ENCODE measurements around the gene MYO7A.

Gene MYO7A

DNA sequence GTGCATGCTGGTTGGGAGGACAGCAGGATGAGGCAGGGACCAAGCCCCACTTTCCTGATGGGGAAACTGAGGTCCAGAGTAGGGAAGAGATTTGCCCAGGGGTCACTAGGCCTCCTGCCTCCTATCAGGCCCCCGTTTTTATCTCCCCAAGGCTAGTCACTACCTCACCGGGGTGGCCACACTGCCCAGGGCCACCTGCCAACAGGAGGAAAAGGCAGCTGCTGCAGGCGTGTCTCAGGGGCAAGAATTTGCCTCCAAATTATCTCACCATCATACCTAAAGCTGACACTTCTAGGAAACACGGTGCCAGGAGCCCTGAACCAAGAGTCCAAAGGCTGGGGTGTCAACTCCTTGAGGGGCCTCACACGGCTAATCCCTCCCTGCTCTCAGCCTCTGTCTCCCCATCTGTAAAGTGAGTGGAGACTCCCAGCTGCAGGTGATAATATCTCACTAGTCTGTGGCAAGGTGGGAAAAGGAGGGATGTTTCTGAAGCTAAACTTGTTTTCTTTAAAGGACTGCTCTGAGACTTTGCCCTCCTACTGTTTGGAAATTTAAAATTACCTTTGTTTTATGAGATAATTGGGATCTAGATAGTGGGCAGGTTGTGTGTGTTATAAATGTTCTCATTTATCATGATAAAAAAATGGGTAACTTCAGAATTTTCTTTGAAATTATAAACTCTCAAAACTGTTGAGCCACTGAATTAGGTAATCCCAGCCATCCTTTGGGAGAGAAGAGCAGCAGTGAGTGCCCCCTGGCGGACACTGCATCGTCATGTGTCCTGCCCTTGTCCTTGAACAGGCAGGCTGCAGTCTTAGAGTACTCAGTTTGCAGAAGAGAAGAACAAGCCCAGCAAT, 60.0 kb downstream of the MYO7A start:
- peak; percentile 66 for DNase-seq

DNA sequence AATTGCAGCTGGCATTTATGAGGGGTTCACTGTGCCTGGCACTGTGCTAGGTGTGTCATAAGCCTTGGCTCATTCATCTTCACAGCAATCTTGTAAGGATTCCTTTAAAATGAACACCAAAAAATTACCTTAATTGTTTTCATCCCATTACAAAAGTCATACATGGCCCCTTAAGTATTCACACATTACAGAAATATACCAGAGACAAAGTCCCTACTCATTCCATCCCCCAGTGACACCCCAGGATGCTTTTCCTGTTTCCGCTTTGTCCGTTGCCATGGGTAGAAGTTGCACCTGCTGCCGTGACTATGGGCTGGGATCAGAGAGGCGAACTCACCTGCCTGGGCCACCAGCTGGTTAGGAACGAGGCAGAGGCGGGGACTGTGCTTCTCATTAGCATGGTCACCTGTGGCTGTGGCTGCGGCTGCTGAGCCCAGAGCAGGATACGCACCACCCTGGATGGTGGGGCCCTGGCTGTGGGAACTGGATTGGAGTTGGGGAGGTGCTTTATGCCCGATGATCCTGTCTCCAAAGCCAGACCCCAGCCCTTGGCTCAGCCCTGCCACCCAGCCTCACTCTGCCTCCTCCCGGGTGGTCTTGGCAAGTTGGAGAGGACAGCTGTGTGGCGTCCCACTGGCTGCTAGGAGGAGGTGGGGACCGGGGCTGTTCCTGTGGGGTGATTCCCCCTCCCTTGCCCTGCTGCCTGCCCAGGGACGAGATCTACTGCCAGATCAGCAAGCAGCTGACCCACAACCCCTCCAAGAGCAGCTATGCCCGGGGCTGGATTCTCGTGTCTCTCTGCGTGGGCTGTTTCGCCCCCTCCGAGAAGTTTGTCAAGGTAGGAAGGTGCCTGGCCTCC, 60.8 kb downstream of the MYO7A start:
- DNase-seq = no peak

DNA sequence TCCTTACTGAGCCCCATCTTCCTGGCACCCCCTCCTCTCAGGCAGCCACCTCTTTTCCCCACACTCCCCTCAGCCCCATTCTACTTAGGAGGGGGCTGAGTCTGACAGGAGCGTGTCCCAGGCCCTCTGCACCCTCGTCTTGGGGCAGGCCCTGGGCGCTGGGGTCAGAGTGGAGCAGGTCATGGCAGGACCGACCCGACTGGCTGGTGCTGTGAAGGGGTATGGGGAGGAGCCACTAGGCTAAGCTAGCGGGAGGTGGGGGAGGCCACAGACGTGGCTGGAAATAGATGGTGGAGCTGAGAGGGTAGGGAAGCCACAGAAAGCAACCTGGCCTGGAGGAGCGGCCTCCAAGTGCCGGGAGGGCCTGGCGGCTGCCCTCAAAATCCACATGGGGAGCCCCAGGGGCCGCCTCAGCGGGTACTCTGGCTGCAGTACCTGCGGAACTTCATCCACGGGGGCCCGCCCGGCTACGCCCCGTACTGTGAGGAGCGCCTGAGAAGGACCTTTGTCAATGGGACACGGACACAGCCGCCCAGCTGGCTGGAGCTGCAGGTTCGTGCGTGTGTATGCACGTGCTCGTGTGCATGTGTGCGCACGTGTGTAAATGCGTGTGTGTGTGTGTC, 61.7 kb downstream of the MYO7A start:
- DNase-seq = no peak

DNA sequence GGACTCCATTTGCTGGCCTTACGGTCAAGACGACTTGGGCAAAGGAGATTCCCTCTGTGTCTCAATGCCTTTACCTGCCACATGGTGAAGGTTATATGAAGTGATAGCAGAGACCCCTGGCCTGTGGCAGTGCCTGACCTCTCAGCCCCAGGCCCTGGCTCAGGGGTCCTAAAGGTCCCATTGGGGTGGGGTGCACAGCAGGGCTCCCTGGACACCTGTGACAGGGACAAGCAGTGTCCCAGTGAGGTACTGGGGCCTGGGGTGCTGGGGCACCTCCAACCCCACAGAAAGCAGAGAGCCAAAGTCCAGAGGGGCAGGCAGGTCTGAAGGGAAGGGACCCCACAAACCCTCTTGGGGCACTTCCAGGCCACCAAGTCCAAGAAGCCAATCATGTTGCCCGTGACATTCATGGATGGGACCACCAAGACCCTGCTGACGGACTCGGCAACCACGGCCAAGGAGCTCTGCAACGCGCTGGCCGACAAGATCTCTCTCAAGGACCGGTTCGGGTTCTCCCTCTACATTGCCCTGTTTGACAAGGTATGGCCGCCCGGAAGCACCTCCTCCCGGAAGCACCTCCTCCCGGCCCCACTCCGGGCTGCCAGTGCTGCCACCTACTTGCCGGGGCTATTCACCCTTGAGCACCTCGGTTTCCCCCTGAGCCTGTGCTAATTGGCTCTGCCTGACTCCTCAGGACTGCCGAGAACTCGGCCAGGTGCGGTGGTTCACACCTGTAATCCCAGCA, 62.5 kb downstream of the MYO7A start:
- no peak for DNase-seq

DNA sequence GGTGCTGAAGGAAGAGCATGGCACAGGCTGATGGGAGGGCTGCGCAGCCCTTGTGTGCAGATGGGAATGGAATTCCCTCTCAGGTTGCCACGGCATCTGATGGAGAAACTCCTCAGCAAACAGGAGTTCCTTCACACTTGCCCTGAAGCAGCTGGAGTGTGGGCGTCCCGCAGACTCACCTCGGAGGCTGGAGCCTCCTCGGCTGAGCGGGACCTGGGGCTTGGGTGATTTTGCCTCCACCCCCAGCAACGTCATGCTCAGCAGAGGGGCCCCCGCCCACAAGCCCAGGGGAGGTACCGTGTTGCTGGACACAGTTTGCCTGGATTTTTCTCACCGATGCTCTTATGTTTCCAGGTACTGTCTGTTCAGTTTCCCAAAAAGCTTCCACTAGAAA, 63.4 kb downstream of the MYO7A start:
- DNase-seq = no peak

DNA sequence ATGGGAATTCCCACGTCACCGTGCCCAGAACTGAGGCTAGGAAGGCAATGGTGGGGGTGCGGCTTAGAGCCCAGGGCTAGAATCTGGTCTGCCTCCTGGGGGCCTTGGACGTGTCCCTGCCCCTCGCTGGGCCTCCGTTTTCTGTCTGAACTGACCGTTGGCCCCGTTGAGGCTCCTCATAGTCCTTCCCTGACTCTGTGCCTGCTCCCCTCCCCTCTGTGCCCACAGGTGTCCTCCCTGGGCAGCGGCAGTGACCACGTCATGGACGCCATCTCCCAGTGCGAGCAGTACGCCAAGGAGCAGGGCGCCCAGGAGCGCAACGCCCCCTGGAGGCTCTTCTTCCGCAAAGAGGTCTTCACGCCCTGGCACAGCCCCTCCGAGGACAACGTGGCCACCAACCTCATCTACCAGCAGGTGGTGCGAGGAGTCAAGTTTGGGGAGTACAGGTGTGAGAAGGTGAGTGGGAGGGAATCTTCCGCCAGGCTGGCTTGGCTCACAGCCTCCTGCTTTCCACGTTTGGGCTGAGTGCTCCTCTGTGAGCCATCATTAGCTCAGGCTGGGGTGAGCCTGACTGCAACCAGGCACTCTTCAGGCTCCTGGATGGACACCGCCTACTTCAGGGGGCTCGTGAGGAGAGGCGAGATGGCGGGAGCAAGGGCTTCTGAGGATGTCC, 63.9 kb downstream of the MYO7A start:
- peak; percentile 54 for DNase-seq

DNA sequence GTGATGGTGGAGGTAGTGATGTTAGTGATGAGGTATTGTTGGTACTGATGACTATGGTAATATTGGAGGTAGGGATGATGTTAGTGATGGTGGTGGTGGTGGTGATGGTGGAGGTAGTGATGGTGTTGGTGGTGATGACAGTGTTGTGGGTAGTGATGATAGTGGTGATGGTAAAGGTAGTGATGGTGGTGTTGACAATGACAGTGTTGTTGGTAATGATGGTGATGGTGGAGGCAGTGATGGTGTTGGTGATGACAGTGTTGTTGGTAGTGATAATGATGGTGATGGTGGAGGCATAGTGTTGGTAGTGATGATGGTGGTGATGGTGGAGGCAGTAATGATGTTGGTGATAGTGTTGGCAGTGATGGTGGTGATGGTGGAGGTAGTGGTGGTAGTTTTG, 65.1 kb downstream of the MYO7A start:
- no peak for DNase-seq

DNA sequence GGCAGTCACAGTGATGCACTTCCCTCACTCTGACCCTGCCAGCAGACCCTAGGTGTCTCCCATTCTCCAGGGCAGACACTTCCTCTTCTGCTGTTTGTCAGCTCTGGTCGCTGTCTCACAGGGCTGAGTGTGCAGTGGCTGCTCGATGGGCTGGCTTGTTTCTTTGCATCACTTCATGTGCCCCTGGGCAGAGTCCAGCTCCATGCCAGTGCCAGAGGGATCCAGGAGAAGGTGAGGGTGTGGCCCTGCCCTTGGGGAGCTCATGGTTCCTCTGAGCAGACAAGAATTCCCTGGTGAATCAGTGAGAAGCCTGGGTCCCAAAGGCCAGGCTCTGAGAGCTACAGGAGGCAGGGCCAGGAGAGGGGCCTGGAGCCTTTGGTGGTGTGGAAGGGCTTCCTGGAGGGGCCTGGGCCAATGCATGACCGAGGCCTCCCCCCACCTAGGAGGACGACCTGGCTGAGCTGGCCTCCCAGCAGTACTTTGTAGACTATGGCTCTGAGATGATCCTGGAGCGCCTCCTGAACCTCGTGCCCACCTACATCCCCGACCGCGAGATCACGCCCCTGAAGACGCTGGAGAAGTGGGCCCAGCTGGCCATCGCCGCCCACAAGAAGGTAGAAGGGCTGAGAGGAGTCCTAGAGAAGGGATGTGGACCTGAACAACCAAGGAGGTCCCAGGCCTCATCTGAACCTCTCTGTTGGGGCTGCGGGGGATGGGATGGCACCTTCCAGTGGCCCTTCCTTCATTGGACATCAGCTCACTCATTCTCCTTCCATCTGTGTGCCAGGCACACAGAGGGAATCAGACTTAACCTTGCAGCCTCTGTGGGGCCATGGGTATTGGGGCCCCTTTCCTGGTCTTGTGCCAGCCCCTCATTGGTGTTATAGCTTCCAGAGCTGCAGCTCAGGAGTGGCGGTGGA, 66.1 kb downstream of the MYO7A start:
- DNase-seq = no peak

DNA sequence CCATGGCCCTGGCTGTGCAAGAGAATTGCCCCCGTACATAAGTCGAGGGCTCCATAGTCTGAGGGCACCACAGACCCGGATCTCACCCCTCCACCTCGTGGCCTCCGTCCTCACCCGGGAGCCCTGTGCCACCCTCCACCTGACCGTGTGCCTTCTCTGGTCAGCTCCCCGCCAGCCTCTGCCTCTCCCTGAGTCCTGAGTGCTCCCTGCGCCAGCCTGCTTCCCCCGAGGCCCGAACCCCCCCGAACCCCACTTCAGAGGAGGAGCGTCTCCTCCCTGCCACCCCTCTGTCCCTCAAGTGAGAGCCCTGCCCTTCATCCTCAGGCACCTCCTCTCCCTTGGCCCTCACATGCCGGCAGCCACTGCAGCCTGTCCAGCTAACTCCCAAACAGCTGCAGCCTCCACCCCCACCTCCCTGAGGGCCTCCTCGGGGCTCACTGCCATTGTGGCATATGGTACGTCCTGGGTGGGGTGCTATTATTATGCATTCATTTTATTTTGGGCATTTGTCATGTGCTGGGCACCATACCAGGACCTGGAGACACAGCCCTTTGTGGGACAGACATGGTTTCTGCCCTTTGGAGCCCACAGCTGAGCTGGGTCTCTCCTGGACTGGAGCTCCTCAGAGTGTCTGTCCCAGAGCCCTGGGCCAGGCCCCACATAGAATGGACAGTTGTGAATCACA, 67.2 kb downstream of the MYO7A start:
- no peak for DNase-seq

DNA sequence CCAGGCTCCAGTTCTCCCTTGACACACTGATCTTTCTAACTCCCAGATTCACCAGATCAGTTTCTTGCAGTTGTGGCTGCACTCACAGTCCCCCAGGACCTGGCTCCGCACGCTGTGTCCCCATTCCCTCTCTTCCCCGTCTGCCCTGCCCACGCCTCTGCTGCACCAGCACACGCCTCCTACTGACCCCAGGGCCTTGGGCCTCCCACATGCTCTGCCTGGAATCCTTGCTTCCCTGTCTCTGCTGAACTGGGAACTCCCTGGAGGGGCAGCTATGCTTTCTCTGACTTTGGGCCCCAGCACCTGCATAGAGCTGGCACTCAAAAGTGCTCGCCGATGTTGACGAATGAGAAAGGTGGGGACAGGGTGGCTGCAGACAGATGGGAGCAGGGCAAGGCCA, 68.9 kb downstream of the MYO7A start:
- DNase-seq = no peak

DNA sequence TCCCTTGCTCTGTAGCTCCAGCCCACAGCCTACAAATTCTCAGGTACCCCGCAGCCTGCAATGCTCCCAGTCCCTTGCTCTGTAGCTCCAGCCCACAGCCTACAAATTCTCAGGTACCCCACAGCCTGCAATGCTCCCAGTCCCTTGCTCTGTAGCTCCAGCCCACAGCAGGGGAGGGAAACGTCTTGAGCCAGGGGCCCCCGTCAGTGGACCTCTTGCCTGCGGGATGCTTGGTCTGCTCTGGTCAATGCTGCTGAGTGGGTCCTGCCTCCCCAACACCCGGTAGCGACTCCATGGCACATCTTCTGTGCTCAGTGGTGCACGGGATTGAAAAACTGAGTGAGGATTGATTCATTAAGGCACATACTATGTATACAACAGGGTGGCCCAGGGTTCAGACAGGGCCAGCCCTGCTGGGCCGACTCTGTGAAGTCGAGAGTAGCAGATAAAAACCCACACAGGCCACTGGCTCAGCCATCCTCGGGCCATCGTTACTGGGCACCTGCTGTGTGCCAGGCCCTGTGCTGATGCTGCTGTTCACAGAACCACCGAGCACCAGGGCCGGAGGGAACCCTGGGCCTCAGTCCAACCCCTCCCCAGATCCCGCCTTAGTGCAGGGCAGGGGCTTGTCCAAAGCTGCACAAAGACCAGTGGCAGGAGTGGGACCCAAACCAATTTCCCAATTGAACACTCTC, 69.7 kb downstream of the MYO7A start:
- DNase-seq = no peak

DNA sequence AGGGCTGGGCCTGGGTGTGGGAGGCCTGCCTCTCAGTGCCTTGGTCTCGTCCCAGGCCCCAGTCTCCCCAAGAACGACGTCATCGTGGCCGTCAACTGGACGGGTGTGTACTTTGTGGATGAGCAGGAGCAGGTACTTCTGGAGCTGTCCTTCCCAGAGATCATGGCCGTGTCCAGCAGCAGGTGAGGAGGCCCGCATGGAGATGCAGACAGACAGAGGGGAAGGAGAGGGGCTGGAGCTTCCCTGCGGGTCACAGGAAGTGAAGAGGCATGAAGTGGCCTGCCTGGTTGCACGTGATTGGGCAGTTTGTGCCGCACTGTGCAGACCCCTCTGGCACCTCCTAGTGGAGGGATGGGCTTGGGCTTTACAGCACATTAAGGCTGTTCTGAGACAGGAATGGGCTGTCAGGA, 70.4 kb downstream of the MYO7A start:
- DNase-seq = peak; percentile 13

DNA sequence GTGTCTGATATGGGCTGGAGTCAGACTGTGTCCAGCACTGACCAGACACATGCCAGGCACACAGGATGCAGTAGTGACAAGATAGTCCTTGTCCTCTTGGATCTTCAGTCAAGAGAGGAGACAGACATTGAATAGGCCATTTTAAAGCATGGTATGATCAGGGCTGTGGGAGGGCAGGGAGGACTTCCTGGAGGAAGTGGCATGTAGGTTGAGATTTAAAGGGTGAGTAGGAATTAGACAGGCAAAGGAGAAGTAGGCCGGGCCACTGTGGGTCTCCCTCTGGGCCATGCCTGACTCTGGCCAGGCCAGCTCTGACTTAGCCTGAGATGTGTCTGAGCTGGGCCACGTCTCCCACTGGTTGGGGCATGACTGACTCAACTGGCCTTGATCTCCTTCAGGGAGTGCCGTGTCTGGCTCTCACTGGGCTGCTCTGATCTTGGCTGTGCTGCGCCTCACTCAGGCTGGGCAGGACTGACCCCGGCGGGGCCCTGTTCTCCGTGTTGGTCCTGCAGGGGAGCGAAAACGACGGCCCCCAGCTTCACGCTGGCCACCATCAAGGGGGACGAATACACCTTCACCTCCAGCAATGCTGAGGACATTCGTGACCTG, 71.2 kb downstream of the MYO7A start:
- DNase-seq = no peak

DNA sequence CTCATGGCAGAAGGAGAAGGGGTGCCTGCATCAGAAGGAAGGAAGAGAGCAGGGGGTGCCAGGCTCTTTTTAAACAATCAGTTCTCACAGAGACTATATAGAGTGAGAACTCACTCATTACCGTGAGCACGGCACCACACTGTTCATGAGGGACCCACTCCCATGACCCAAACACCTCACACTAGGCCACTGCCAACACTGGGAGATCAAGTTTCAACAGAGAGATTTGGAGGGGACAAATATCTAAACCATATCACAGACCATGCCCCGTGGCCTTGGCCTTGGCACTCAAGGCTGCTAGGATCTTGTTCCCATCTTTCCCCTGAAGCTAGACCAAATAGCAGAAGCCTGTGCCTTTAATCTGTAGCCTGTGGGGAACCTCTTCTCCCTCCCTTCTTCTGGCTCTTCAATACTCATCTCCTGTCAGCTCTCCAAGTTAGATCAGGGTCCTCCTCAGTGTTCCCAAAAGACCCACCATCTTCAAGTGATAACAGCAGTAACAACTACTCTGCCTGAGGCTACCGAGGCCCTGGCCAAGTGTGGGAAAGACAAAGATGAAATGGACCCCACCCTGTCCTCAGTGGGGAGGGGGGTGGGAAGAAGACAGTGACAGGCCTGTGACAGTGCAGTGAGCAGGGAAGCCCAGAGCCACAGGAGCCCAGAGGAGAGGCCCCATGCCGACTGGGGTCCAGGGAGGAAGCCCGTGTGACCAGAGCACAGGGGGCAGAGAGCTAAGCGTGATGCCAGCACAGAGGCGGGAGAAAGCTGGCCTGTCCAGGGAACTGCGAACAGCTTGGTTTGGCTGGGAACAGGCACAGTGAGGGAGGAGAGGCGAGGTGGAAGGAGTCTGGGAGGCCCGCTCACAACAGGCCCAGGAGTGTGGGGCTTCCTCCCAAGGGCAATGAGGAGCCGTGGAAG, 72.6 kb downstream of the MYO7A start:
- DNase-seq = no peak

DNA sequence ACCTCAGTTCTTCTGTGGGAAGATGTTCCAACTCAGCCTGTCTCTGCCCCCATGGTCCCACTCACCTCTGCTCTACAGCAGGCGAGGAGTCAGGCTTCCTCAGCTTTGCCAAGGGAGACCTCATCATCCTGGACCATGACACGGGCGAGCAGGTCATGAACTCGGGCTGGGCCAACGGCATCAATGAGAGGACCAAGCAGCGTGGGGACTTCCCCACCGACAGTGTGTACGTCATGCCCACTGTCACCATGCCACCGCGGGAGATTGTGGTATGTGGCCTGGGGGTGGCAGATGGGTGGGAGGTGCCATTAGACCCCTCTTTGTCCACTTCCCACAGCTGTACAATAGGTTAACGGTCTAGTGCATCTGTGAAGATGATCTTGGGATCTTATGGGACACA, 73.3 kb downstream of the MYO7A start:
- DNase-seq = no peak

DNA sequence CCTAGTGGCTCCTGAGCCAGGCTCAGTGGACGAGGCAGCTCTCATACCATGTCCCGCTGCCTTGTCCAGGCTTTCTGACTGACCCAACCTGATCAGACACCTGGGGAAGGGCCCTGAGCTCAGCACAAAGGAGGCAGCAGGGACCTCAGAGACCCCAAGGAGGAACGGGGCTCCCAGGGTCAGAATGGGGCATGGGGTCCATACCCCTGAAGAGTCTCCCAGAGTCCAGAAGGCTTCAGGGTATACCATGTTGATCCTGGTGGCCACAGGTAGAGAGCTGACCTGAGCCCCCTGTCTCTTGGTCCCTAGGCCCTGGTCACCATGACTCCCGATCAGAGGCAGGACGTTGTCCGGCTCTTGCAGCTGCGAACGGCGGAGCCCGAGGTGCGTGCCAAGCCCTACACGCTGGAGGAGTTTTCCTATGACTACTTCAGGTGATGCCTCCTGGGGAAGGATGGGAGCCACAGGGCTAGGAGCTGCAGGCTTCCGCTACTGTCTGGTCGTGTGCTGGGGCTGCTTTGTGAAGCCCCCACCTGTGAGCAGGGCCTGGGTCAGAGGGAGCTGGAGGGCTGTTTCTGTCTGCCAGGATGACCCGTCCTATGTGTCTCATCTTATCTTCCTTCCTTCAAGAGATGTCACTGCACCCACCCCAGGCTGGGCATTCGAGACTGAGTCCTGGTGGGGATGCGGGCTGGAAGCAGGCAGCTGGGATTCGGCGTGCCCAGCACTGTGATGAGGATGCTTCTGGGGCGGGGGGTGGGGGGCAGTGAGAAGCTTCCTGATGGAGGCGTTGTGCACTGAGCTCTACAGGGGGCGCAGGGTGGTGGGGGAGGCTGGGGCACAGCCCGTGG, 74.2 kb downstream of the MYO7A start:
- no peak for DNase-seq
